Measurements from ENCODE around the gene AP3M1.

AP3M1 gene

DNA sequence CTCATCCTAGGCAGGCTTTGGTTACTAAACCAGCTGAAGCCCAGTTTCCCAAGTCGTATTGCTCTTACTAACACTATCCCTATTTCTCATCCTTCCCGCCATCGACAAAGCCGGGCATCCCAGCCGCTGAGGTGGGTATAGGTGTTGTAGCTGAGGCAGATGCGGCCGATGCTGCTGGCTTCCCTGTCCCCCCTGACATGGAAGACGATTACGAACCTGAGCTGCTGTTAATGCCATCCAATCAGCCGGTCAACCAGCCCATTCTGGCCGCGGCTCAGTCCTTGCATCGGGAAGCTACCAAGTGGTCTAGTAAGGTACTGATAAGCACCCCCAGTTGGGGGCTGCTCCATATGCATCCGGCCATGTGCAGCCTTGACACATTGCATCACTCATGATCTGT is 38.8 kb downstream of the AP3M1 start:
- no peaks in the 10 kb centered on the region for H3K4me1 ChIP-seq (ENCODE audit: control insufficient read depth, low read depth, low read length)
- no peak overlapping the region for H2BK120ac ChIP-seq (ENCODE audit: low read depth, low read length)
- no peak overlapping the region for H2AK5ac ChIP-seq (ENCODE audit: low read length)
- H3K18ac ChIP-seq (ENCODE audit: low read length), result no peak overlapping the region
- H3K36me3 ChIP-seq (ENCODE audit: control insufficient read depth, insufficient read depth, low read length), result peaks cover 29% of the 10 kb centered on the region
- H4K5ac ChIP-seq (ENCODE audit: low read length), result no peak overlapping the region
- H3K4ac ChIP-seq (ENCODE audit: low read depth, low read length), result no peak overlapping the region
- no peak overlapping the region for H4K8ac ChIP-seq (ENCODE audit: low read depth, low read length)
- H3K4me2 ChIP-seq (ENCODE audit: low read length), result no peak overlapping the region
- peaks cover 2% of the 10 kb centered on the region for H3K79me2 ChIP-seq (ENCODE audit: control insufficient read depth, insufficient read depth, low read length)
- no peak overlapping the region for H3K9ac ChIP-seq (ENCODE audit: low read length)
- no peak overlapping the region for H2BK5ac ChIP-seq (ENCODE audit: low read length)
- no peak overlapping the region for H2BK15ac ChIP-seq (replicated peaks; ENCODE audit: low read depth)
- H3K56ac ChIP-seq (ENCODE audit: low read length), result no peak overlapping the region
- no peak for DNase-seq
- WGBS (ENCODE audit: extremely low coverage, insufficient coverage, low lambda C conversion rate), result no CpG with 5 or more reads among the region's 14 CpGs
- no peak overlapping the region for H3K23ac ChIP-seq (ENCODE audit: low read length)
- peaks cover 12% of the 10 kb centered on the region for H3K79me1 ChIP-seq (ENCODE audit: low read length)
- H3K27ac ChIP-seq (ENCODE audit: low read depth, low read length), result no peak overlapping the region
- H3K4me3 ChIP-seq (ENCODE audit: low read length), result no peak overlapping the region
- H3K27me3 ChIP-seq (ENCODE audit: insufficient read depth, low read length, poor library complexity), result no peaks in the 10 kb centered on the region

DNA sequence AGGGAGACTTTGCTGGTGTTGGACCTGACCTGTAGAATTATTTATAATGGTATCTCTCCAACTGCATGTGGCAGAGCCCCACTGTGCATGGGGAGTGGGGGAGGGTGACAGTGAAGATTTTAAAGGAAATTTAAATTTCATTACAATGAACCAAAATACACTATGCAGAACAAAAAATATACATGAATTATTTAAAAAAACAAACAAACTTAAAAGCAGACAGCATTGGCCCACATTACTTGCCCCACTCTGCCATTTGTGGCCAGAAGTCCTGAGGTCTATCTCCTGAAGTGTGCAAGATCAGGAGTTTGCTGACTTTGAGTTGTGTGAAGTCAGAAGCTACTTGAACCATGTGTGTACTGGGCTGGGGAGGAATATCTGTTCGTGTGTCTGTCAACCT is 40.5 kb downstream of the AP3M1 start:
- no peak overlapping the region for H3K18ac ChIP-seq (ENCODE audit: low read length)
- peaks cover 14% of the 10 kb centered on the region for H3K79me1 ChIP-seq (ENCODE audit: low read length)
- no peak overlapping the region for H3K27ac ChIP-seq (ENCODE audit: low read depth, low read length)
- H3K9ac ChIP-seq (ENCODE audit: low read length), result no peak overlapping the region
- no peaks in the 10 kb centered on the region for H3K4me1 ChIP-seq (ENCODE audit: control insufficient read depth, low read depth, low read length)
- no peak overlapping the region for H3K23ac ChIP-seq (ENCODE audit: low read length)
- H3K79me2 ChIP-seq (ENCODE audit: control insufficient read depth, insufficient read depth, low read length), result peaks cover 2% of the 10 kb centered on the region
- no peak overlapping the region for H2BK5ac ChIP-seq (ENCODE audit: low read length)
- H2AK5ac ChIP-seq (ENCODE audit: low read length), result no peak overlapping the region
- no peak overlapping the region for H2BK120ac ChIP-seq (ENCODE audit: low read depth, low read length)
- H2BK15ac ChIP-seq (replicated peaks; ENCODE audit: low read depth), result no peak overlapping the region
- no peak overlapping the region for H3K4me2 ChIP-seq (ENCODE audit: low read length)
- no peak overlapping the region for H3K4ac ChIP-seq (ENCODE audit: low read depth, low read length)
- H4K5ac ChIP-seq (ENCODE audit: low read length), result no peak overlapping the region
- DNase-seq, result no peak
- H3K27me3 ChIP-seq (ENCODE audit: insufficient read depth, low read length, poor library complexity), result no peaks in the 10 kb centered on the region
- H3K56ac ChIP-seq (ENCODE audit: low read length), result no peak overlapping the region
- peaks cover 34% of the 10 kb centered on the region for H3K36me3 ChIP-seq (ENCODE audit: control insufficient read depth, insufficient read depth, low read length)
- H4K8ac ChIP-seq (ENCODE audit: low read depth, low read length), result no peak overlapping the region
- WGBS (ENCODE audit: extremely low coverage, insufficient coverage, low lambda C conversion rate), result no CpG with 5 or more reads among the region's 1 CpG
- H3K4me3 ChIP-seq (ENCODE audit: low read length), result no peak overlapping the region

DNA sequence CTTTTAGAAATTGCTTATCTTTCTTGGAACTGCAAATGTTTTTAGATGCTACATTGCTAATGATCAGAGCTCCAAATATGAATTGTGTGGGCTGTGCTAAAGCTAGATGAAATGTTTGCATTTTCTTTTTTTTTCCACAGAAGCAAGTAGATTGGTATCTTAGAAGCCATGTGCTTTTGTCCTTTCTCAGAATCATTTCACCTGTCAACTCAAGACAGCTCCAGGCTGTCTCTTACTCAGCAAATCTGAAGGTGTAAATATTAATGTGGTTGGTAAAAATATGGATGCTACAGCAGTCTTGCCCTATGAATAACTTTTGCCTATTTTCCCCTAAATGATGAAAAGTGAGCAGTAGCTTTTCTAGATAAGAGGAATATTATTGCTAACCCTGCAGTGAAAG is 41.2 kb downstream of the AP3M1 start:
- no peak overlapping the region for H2AK5ac ChIP-seq (ENCODE audit: low read length)
- peaks cover 35% of the 10 kb centered on the region for H3K36me3 ChIP-seq (ENCODE audit: control insufficient read depth, insufficient read depth, low read length)
- no peak overlapping the region for H2BK15ac ChIP-seq (replicated peaks; ENCODE audit: low read depth)

DNA sequence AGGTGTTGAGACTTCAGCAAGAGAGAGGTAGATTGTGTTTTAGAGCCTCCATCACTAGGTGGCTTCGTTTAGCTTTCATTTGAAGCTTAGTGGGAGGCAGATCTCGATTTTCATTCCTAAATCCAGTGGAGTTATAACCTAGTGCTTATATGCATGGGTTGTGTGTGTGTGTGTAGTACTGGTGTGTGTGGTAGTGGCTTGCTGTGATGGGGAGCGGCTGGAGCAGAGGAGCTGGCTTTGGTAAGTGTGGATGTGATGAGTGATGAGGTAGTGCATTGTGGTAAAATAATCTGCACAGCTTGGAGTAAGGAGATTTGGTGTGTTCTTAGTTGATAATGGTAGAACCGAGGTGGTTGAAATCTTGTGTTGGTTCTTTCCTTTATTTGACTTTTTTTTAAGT is 43.2 kb downstream of the AP3M1 start:
- H3K56ac ChIP-seq (ENCODE audit: low read length), result no peak overlapping the region
- H2BK15ac ChIP-seq (replicated peaks; ENCODE audit: low read depth), result no peak overlapping the region
- H3K79me1 ChIP-seq (ENCODE audit: low read length), result peaks cover 12% of the 10 kb centered on the region
- H4K5ac ChIP-seq (ENCODE audit: low read length), result no peak overlapping the region
- no peaks in the 10 kb centered on the region for H3K27me3 ChIP-seq (ENCODE audit: insufficient read depth, low read length, poor library complexity)
- no peak overlapping the region for H2AK5ac ChIP-seq (ENCODE audit: low read length)
- H3K4ac ChIP-seq (ENCODE audit: low read depth, low read length), result no peak overlapping the region
- no peak overlapping the region for H3K27ac ChIP-seq (ENCODE audit: low read depth, low read length)
- H2BK5ac ChIP-seq (ENCODE audit: low read length), result no peak overlapping the region
- peaks cover 41% of the 10 kb centered on the region for H3K36me3 ChIP-seq (ENCODE audit: control insufficient read depth, insufficient read depth, low read length)
- no peak overlapping the region for H2BK120ac ChIP-seq (ENCODE audit: low read depth, low read length)
- no peak overlapping the region for H3K4me3 ChIP-seq (ENCODE audit: low read length)
- no peak overlapping the region for H3K9ac ChIP-seq (ENCODE audit: low read length)
- no peaks in the 10 kb centered on the region for H3K4me1 ChIP-seq (ENCODE audit: control insufficient read depth, low read depth, low read length)
- H4K8ac ChIP-seq (ENCODE audit: low read depth, low read length), result no peak overlapping the region
- no peak for DNase-seq
- H3K18ac ChIP-seq (ENCODE audit: low read length), result no peak overlapping the region
- peaks cover 2% of the 10 kb centered on the region for H3K79me2 ChIP-seq (ENCODE audit: control insufficient read depth, insufficient read depth, low read length)
- WGBS (ENCODE audit: extremely low coverage, insufficient coverage, low lambda C conversion rate), result no CpG with 5 or more reads among the region's 4 CpGs
- no peak overlapping the region for H3K23ac ChIP-seq (ENCODE audit: low read length)
- H3K4me2 ChIP-seq (ENCODE audit: low read length), result no peak overlapping the region

More for the DNA sequence above, 41.2 kb downstream of the AP3M1 start:
- Histone ChIP-seq H3K79me1 (ENCODE audit: low read length) (peaks cover 13% of the 10 kb centered on the region), H3K4me1 (ENCODE audit: control insufficient read depth, low read depth, low read length) (no peaks in the 10 kb centered on the region), H2BK120ac (ENCODE audit: low read depth, low read length) (no peak overlapping the region), H2BK5ac (ENCODE audit: low read length) (no peak overlapping the region), H3K4me2 (ENCODE audit: low read length) (no peak overlapping the region), H3K4ac (ENCODE audit: low read depth, low read length) (no peak overlapping the region), H3K27me3 (ENCODE audit: insufficient read depth, low read length, poor library complexity) (no peaks in the 10 kb centered on the region), H3K23ac (ENCODE audit: low read length) (no peak overlapping the region), H4K8ac (ENCODE audit: low read depth, low read length) (no peak overlapping the region), H3K79me2 (ENCODE audit: control insufficient read depth, insufficient read depth, low read length) (peaks cover 2% of the 10 kb centered on the region), H3K27ac (ENCODE audit: low read depth, low read length) (no peak overlapping the region), H3K4me3 (ENCODE audit: low read length) (no peak overlapping the region), H3K9ac (ENCODE audit: low read length) (no peak overlapping the region), H4K5ac (ENCODE audit: low read length) (no peak overlapping the region), H3K18ac (ENCODE audit: low read length) (no peak overlapping the region), H3K56ac (ENCODE audit: low read length) (no peak overlapping the region)
- no peak for DNase-seq

DNA sequence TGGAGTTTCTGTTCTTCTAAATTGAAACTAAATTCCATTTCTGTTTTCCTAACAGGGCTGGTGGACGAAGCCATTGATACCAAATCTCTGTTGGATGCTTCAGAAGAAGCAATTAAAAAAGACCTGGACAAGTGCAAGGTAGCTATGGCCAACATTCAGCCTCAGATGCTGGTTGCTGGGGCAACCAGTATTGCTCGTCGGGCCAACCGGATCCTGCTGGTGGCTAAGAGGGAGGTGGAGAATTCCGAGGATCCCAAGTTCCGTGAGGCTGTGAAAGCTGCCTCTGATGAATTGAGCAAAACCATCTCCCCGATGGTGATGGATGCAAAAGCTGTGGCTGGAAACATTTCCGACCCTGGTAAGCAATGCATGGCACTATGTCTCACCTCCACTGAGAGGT is 45.6 kb downstream of the AP3M1 start:
- no peak overlapping the region for H3K9ac ChIP-seq (ENCODE audit: low read length)
- no peak overlapping the region for H3K56ac ChIP-seq (ENCODE audit: low read length)
- no peaks in the 10 kb centered on the region for H3K27me3 ChIP-seq (ENCODE audit: insufficient read depth, low read length, poor library complexity)
- H3K4me3 ChIP-seq (ENCODE audit: low read length), result no peak overlapping the region
- H3K18ac ChIP-seq (ENCODE audit: low read length), result no peak overlapping the region
- no peak overlapping the region for H2BK15ac ChIP-seq (replicated peaks; ENCODE audit: low read depth)
- H4K5ac ChIP-seq (ENCODE audit: low read length), result no peak overlapping the region
- no CpG with 5 or more reads among the region's 8 CpGs for WGBS (ENCODE audit: extremely low coverage, insufficient coverage, low lambda C conversion rate)
- peaks cover 8% of the 10 kb centered on the region for H3K79me1 ChIP-seq (ENCODE audit: low read length)
- peaks cover 2% of the 10 kb centered on the region for H3K79me2 ChIP-seq (ENCODE audit: control insufficient read depth, insufficient read depth, low read length)
- H2AK5ac ChIP-seq (ENCODE audit: low read length), result no peak overlapping the region
- H4K8ac ChIP-seq (ENCODE audit: low read depth, low read length), result no peak overlapping the region
- H3K27ac ChIP-seq (ENCODE audit: low read depth, low read length), result no peak overlapping the region
- no peak overlapping the region for H3K4ac ChIP-seq (ENCODE audit: low read depth, low read length)
- H2BK120ac ChIP-seq (ENCODE audit: low read depth, low read length), result no peak overlapping the region
- no peak overlapping the region for H2BK5ac ChIP-seq (ENCODE audit: low read length)
- no peak for DNase-seq
- no peaks in the 10 kb centered on the region for H3K4me1 ChIP-seq (ENCODE audit: control insufficient read depth, low read depth, low read length)
- no peak overlapping the region for H3K23ac ChIP-seq (ENCODE audit: low read length)
- peaks cover 33% of the 10 kb centered on the region for H3K36me3 ChIP-seq (ENCODE audit: control insufficient read depth, insufficient read depth, low read length)
- no peak overlapping the region for H3K4me2 ChIP-seq (ENCODE audit: low read length)

DNA sequence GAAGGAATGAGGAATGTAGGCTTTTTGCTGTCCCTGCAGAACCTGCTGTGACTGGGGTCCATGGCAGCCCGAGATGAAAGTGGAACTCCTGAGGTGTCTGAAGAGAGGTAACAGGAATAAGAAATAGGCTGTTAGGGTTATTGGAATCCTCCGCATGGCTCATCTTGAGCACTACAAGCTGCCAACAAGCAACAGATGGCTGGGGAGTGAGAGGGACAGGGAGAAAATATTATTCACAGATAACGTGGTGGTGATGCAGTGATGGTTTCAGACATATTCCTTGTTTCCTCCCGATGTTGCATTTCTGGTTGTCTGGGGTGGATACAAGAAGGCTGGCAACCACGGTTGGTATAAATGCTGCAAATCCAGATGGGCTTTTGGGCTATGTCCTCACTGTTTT is 46.1 kb downstream of the AP3M1 start:
- Histone ChIP-seq H2BK5ac (ENCODE audit: low read length) (no peak overlapping the region), H2AK5ac (ENCODE audit: low read length) (no peak overlapping the region), H3K79me2 (ENCODE audit: control insufficient read depth, insufficient read depth, low read length) (peaks cover 2% of the 10 kb centered on the region), H4K5ac (ENCODE audit: low read length) (no peak overlapping the region), H3K4me2 (ENCODE audit: low read length) (no peak overlapping the region), H3K9ac (ENCODE audit: low read length) (no peak overlapping the region), H3K4me3 (ENCODE audit: low read length) (no peak overlapping the region), H3K18ac (ENCODE audit: low read length) (no peak overlapping the region), H2BK120ac (ENCODE audit: low read depth, low read length) (no peak overlapping the region), H3K27ac (ENCODE audit: low read depth, low read length) (no peak overlapping the region), H3K23ac (ENCODE audit: low read length) (no peak overlapping the region), H4K8ac (ENCODE audit: low read depth, low read length) (no peak overlapping the region), H2BK15ac (replicated peaks; ENCODE audit: low read depth) (no peak overlapping the region), H3K4ac (ENCODE audit: low read depth, low read length) (no peak overlapping the region), H3K4me1 (ENCODE audit: control insufficient read depth, low read depth, low read length) (no peaks in the 10 kb centered on the region), H3K27me3 (ENCODE audit: insufficient read depth, low read length, poor library complexity) (no peaks in the 10 kb centered on the region), H3K56ac (ENCODE audit: low read length) (no peak overlapping the region), H3K79me1 (ENCODE audit: low read length) (peaks cover 8% of the 10 kb centered on the region), H3K36me3 (ENCODE audit: control insufficient read depth, insufficient read depth, low read length) (peaks cover 33% of the 10 kb centered on the region)
- WGBS (ENCODE audit: extremely low coverage, insufficient coverage, low lambda C conversion rate), result no CpG with 5 or more reads among the region's 5 CpGs
- no peak for DNase-seq
